WTC11 (cell line): ENCODE data around the gene PLXNA1. TPM values are rescaled to one million over a fixed set of nuclear protein-coding genes. Genes with fewer than 3 reads are reported as not detected.

Experiments used
- ATAC-seq: fragments of 200-7000 bp; cut with Tn5 transposase; 2 replicates; pipeline ENCODE4 v1.10.0; 2021; ENCODE audit warnings: mild to moderate bottlenecking, moderate library complexity
- CTCF ChIA-PET: fragments of 300-600 bp; sonication (Branson Sonifier 250); formaldehyde crosslinking; loops from one replicate; lab custom pipeline; 2021; ENCODE audit warnings: antibody characterized with exemption; lab: Charles Lee
- POLR2A ChIA-PET: fragments of 350-600 bp; sonication (Branson Sonifier 250); formaldehyde crosslinking; loops from one replicate; lab custom pipeline; 2021; ENCODE audit warnings: antibody characterized with exemption; lab: Charles Lee
- DNase-seq: peaks from one replicate; pipeline ENCODE4 v3.0.0; 2021; ENCODE audit warnings: low spot score
- H3K27ac Mint-ChIP-seq: 2 replicates; pipeline ENCODE4 v1.8.0; 2021; ENCODE audit warnings: mixed read lengths
- H3K27me3 Mint-ChIP-seq: 2 replicates; pipeline ENCODE4 v1.8.0; 2021; ENCODE audit warnings: low read depth, mild to moderate bottlenecking, moderate library complexity, mixed read lengths
- H3K36me3 Mint-ChIP-seq: 2 replicates; pipeline ENCODE4 v1.8.0; 2021; ENCODE audit warnings: mixed read lengths
- H3K4me1 Mint-ChIP-seq: 2 replicates; pipeline ENCODE4 v1.8.0; 2022; ENCODE audit warnings: mixed read lengths
- H3K4me3 Mint-ChIP-seq: 2 replicates; pipeline ENCODE4 v1.8.0; 2021; ENCODE audit warnings: mild to moderate bottlenecking, moderate library complexity, mixed read lengths
- H3K9me3 Mint-ChIP-seq: 2 replicates; pipeline ENCODE4 v1.8.0; 2021; ENCODE audit warnings: mixed read lengths
- CBFB ChIP-seq: sonication (generic); formaldehyde crosslinking; IDR thresholded peaks from 2 replicates; pipeline ENCODE4 v1.8.1; 2022; ENCODE audit warnings: mild to moderate bottlenecking, low read depth, missing genetic modification reagents
- EMX1 ChIP-seq: fragments of 250-450 bp; sonication (Bioruptor Pico); IDR thresholded peaks from 2 replicates; pipeline ENCODE4 v1.8.0; 2021; ENCODE audit warnings: mild to moderate bottlenecking
- ESRRA ChIP-seq: sonication (generic); formaldehyde crosslinking; IDR thresholded peaks from 2 replicates; pipeline ENCODE4 v1.8.1; 2022; ENCODE audit warnings: mild to moderate bottlenecking, missing genetic modification reagents, borderline replicate concordance
- ETV6 ChIP-seq: sonication (generic); formaldehyde crosslinking; IDR thresholded peaks from 2 replicates; pipeline ENCODE4 v1.8.1; 2022; ENCODE audit warnings: mild to moderate bottlenecking, missing genetic modification reagents
- GABPB1 ChIP-seq: sonication (generic); formaldehyde crosslinking; IDR thresholded peaks from 2 replicates; pipeline ENCODE4 v1.8.1; 2023; ENCODE audit warnings: mild to moderate bottlenecking, missing genetic modification reagents
- GRHL2 ChIP-seq: fragments of 250-450 bp; sonication (Bioruptor Pico); IDR thresholded peaks from 2 replicates; pipeline ENCODE4 v1.8.0; 2022; ENCODE audit warnings: mild to moderate bottlenecking, moderate library complexity; ENCODE audit not compliant: insufficient replicate concordance, severe bottlenecking
- IRF2 ChIP-seq: sonication (generic); formaldehyde crosslinking; IDR thresholded peaks from 2 replicates; pipeline ENCODE4 v1.8.0; 2022; ENCODE audit warnings: low read depth, missing genetic modification reagents, borderline replicate concordance
- SP1 ChIP-seq: sonication (generic); formaldehyde crosslinking; conservative IDR thresholded peaks from 2 replicates; pipeline ENCODE4 v1.8.1; 2022; ENCODE audit warnings: missing genetic modification reagents
- TEAD1 ChIP-seq: sonication (generic); formaldehyde crosslinking; IDR thresholded peaks from 2 replicates; pipeline ENCODE4 v1.8.0; 2022; ENCODE audit warnings: mild to moderate bottlenecking, missing genetic modification reagents
- ZNF219 ChIP-seq: sonication (generic); formaldehyde crosslinking; IDR thresholded peaks from 2 replicates; pipeline ENCODE4 v1.8.0; 2023; ENCODE audit warnings: missing genetic modification reagents, mild to moderate bottlenecking, borderline replicate concordance
- ZNF423 ChIP-seq: fragments of 250-450 bp; sonication (Bioruptor Pico); IDR thresholded peaks from 2 replicates; pipeline ENCODE4 v2.1.2; 2022; ENCODE audit warnings: mild to moderate bottlenecking, moderate library complexity
- total RNA-seq: library from RNA; stranded (reverse); gene quantifications from 3 replicates; pipeline ENCODE4 v1.2.3, GENCODE V29; 2021
- TF ChIP-seq, protein P1 (sequence below): sonication (generic); formaldehyde crosslinking; IDR thresholded peaks from 2 replicates; pipeline ENCODE4 v1.8.1; 2023; ENCODE audit warnings: mild to moderate bottlenecking, missing genetic modification reagents, borderline replicate concordance
- TF ChIP-seq, protein P2 (sequence below): sonication (generic); formaldehyde crosslinking; IDR thresholded peaks from 2 replicates; pipeline ENCODE4 v1.8.0; 2023; ENCODE audit warnings: missing genetic modification reagents, mild to moderate bottlenecking, borderline replicate concordance
- TF ChIP-seq, protein P3 (sequence below): fragments of 250-450 bp; sonication (Bioruptor Pico); IDR thresholded peaks from 2 replicates; pipeline ENCODE4 v1.9.0; 2021; ENCODE audit warnings: mild to moderate bottlenecking
- TF ChIP-seq, protein P4 (sequence below): sonication (generic); formaldehyde crosslinking; IDR thresholded peaks from 2 replicates; pipeline ENCODE4 v1.8.0; 2022; ENCODE audit warnings: mild to moderate bottlenecking, missing genetic modification reagents
- TF ChIP-seq, protein P5 (sequence below): sonication (generic); formaldehyde crosslinking; IDR thresholded peaks from 2 replicates; pipeline ENCODE4 v1.8.1; 2022; ENCODE audit warnings: mild to moderate bottlenecking, moderate library complexity, missing genetic modification reagents
- TF ChIP-seq, protein P6 (sequence below): sonication (generic); formaldehyde crosslinking; IDR thresholded peaks from 2 replicates; pipeline ENCODE4 v1.8.1; 2023; ENCODE audit warnings: mild to moderate bottlenecking, missing genetic modification reagents

PLXNA1 gene
- total RNA-seq, 1 experiment from 2014 or later: 53.8 TPM

DNA sequence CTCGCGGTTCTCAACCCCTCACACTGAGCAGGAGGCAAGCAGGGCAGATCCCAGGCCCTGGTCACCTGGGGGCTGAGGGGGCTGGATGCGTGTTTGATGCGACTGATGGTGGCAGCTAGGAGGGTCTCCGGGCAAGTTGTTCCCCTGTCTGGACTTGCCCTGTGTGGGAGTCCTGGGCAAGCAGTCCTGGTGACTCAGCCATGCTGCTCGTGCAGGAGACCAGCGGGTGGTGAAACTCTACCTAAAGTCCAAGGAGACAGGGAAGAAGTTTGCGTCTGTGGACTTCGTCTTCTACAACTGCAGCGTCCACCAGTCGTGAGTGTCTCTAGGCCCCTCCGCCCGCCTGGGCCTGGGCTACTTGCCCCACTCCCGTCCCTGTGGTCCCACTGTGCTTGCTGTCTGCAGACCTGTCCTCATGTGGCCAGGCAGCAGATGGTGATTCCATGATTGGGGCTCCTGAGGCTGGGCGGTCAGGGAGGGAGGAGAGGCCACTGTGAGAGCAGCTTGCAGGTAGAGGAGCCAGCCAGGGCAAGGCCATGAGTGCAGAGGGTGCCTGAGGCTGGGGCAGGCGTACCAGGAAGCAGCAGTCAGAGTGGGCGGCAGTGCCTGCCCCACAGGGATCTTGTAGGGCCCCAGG, 23.1 kb downstream of the PLXNA1 start (continued):
- TF ChIP-seq ZNF219 (CRISPR knock-in tag): no peak
- TF ChIP-seq, protein P1, sequence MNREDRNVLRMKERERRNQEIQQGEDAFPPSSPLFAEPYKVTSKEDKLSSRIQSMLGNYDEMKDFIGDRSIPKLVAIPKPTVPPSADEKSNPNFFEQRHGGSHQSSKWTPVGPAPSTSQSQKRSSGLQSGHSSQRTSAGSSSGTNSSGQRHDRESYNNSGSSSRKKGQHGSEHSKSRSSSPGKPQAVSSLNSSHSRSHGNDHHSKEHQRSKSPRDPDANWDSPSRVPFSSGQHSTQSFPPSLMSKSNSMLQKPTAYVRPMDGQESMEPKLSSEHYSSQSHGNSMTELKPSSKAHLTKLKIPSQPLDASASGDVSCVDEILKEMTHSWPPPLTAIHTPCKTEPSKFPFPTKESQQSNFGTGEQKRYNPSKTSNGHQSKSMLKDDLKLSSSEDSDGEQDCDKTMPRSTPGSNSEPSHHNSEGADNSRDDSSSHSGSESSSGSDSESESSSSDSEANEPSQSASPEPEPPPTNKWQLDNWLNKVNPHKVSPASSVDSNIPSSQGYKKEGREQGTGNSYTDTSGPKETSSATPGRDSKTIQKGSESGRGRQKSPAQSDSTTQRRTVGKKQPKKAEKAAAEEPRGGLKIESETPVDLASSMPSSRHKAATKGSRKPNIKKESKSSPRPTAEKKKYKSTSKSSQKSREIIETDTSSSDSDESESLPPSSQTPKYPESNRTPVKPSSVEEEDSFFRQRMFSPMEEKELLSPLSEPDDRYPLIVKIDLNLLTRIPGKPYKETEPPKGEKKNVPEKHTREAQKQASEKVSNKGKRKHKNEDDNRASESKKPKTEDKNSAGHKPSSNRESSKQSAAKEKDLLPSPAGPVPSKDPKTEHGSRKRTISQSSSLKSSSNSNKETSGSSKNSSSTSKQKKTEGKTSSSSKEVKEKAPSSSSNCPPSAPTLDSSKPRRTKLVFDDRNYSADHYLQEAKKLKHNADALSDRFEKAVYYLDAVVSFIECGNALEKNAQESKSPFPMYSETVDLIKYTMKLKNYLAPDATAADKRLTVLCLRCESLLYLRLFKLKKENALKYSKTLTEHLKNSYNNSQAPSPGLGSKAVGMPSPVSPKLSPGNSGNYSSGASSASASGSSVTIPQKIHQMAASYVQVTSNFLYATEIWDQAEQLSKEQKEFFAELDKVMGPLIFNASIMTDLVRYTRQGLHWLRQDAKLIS (CRISPR knock-in tag): no peak
- TF ChIP-seq, protein P2, sequence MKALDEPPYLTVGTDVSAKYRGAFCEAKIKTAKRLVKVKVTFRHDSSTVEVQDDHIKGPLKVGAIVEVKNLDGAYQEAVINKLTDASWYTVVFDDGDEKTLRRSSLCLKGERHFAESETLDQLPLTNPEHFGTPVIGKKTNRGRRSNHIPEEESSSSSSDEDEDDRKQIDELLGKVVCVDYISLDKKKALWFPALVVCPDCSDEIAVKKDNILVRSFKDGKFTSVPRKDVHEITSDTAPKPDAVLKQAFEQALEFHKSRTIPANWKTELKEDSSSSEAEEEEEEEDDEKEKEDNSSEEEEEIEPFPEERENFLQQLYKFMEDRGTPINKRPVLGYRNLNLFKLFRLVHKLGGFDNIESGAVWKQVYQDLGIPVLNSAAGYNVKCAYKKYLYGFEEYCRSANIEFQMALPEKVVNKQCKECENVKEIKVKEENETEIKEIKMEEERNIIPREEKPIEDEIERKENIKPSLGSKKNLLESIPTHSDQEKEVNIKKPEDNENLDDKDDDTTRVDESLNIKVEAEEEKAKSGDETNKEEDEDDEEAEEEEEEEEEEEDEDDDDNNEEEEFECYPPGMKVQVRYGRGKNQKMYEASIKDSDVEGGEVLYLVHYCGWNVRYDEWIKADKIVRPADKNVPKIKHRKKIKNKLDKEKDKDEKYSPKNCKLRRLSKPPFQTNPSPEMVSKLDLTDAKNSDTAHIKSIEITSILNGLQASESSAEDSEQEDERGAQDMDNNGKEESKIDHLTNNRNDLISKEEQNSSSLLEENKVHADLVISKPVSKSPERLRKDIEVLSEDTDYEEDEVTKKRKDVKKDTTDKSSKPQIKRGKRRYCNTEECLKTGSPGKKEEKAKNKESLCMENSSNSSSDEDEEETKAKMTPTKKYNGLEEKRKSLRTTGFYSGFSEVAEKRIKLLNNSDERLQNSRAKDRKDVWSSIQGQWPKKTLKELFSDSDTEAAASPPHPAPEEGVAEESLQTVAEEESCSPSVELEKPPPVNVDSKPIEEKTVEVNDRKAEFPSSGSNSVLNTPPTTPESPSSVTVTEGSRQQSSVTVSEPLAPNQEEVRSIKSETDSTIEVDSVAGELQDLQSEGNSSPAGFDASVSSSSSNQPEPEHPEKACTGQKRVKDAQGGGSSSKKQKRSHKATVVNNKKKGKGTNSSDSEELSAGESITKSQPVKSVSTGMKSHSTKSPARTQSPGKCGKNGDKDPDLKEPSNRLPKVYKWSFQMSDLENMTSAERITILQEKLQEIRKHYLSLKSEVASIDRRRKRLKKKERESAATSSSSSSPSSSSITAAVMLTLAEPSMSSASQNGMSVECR: no peak
- TF ChIP-seq EMX1 (CRISPR knock-in tag): no peak
- TF ChIP-seq TEAD1: no peak
- TF ChIP-seq SP1 (CRISPR knock-in tag): no peak
- TF ChIP-seq, protein P3, sequence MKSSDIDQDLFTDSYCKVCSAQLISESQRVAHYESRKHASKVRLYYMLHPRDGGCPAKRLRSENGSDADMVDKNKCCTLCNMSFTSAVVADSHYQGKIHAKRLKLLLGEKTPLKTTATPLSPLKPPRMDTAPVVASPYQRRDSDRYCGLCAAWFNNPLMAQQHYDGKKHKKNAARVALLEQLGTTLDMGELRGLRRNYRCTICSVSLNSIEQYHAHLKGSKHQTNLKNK (CRISPR knock-in tag): no peak
- TF ChIP-seq, protein P4, sequence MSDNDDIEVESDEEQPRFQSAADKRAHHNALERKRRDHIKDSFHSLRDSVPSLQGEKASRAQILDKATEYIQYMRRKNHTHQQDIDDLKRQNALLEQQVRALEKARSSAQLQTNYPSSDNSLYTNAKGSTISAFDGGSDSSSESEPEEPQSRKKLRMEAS (CRISPR knock-in tag): no peak
- TF ChIP-seq GRHL2: no peak

DNA sequence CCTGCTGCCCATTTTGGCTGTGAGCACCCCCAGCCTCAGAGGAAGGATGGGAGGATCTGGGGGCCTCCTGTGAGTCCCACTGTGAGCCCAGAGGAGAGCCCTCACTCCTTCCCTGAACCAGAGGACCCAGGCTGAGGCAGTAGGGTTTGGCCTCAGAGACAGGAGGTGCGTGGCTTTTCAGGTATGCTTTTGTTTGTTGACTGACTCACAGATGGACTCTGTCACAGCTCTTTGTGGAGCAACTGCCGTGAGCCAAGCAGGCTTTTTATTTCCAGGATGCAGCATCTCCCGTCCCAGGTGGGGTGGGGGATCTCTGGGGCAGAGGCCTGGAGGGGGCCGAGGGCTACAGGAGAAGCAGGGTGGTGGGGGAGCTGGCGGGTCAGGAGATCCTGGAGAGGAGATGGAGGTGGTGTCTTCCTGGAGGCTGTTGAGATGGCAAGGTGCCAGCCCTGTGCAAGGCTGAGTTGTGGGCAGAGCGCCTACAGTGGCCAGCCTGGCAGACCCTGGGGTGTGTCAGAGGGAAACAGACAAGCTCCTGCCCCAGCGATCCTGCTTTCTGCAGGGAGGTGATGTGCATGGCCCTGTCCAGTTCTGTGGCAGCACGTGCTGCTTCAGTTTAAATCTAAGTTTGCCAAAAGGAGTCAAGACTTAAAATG, 24.0 kb downstream of the PLXNA1 start:
- TF ChIP-seq SP1 (CRISPR knock-in tag) (no peak), CBFB (no peak), ESRRA (CRISPR knock-in tag) (no peak), ZNF423 (CRISPR knock-in tag) (no peak), GABPB1 (no peak), ETV6 (CRISPR knock-in tag) (no peak), IRF2 (CRISPR knock-in tag) (no peak)
- TF ChIP-seq, protein P2: no peak
- TF ChIP-seq, protein P5, sequence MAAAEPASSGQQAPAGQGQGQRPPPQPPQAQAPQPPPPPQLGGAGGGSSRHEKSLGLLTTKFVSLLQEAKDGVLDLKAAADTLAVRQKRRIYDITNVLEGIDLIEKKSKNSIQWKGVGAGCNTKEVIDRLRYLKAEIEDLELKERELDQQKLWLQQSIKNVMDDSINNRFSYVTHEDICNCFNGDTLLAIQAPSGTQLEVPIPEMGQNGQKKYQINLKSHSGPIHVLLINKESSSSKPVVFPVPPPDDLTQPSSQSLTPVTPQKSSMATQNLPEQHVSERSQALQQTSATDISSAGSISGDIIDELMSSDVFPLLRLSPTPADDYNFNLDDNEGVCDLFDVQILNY (CRISPR knock-in tag): no peak
- TF ChIP-seq, protein P6, sequence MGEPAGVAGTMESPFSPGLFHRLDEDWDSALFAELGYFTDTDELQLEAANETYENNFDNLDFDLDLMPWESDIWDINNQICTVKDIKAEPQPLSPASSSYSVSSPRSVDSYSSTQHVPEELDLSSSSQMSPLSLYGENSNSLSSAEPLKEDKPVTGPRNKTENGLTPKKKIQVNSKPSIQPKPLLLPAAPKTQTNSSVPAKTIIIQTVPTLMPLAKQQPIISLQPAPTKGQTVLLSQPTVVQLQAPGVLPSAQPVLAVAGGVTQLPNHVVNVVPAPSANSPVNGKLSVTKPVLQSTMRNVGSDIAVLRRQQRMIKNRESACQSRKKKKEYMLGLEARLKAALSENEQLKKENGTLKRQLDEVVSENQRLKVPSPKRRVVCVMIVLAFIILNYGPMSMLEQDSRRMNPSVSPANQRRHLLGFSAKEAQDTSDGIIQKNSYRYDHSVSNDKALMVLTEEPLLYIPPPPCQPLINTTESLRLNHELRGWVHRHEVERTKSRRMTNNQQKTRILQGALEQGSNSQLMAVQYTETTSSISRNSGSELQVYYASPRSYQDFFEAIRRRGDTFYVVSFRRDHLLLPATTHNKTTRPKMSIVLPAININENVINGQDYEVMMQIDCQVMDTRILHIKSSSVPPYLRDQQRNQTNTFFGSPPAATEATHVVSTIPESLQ (CRISPR knock-in tag): no peak
- H3K27me3 Mint-ChIP-seq: no peaks in the 10 kb centered on the region
- H3K4me1 Mint-ChIP-seq: peaks cover 8% of the 10 kb centered on the region
- H3K9me3 Mint-ChIP-seq: no peaks in the 10 kb centered on the region
- H3K4me3 Mint-ChIP-seq: no peak overlapping the region
- DNase-seq (no peak), ATAC-seq (no peak)
- CTCF ChIA-PET: no interaction called here
- H3K36me3 Mint-ChIP-seq: peaks cover 8% of the 10 kb centered on the region
- peak overlapping the region; percentile 84 for H3K27ac Mint-ChIP-seq
- POLR2A ChIA-PET: no interaction called here
